GM21360 (cell line): ENCODE data around the gene ADK.
"Not testable (repeated sequence)": the region's sequence is repeated elsewhere in the genome, so short reads cannot be mapped to it uniquely, and the experiment has no call there.

Experiments
- ATAC-seq: cut with Tn5 transposase; IDR thresholded peaks from one replicate; pipeline ENCODE4 v1.9.1; 2021; ENCODE audit warnings: mild to moderate bottlenecking, moderate library complexity; ENCODE audit not compliant: unreplicated experiment

The ADK gene

GRCh38 chr10:74150990-74151878 is at the start of gene ADK:
TSS of gene ADK (plus strand) at chr10:74151221. CDS start at chr10:74151279, 58 bp downstream.
- ATAC-seq: peak; percentile 84

GRCh38 chr10:74103560-74104258 is 47.3 kb upstream of the ADK start:
- ATAC-seq: no peak

- no peak for ATAC-seq
These were observed 46.5 kb upstream of the ADK start for GRCh38 chr10:74104480-74104879.

- no peak for ATAC-seq
These were observed 46.0 kb upstream of the ADK start for GRCh38 chr10:74104996-74105395.

GRCh38 chr10:74107391-74107790 is 43.6 kb upstream of the ADK start:
- ATAC-seq: no peak

GRCh38 chr10:74109452-74109851 is 41.6 kb upstream of the ADK start:
- no peak for ATAC-seq

GRCh38 chr10:74110120-74110519 is 40.9 kb upstream of the ADK start:
- no peak for ATAC-seq

GRCh38 chr10:74111799-74112198 is 39.2 kb upstream of the ADK start:
- ATAC-seq: no peak

GRCh38 chr10:74113546-74113945 is 37.5 kb upstream of the ADK start:
- no peak for ATAC-seq

GRCh38 chr10:74114041-74114448 is 37.0 kb upstream of the ADK start:
- ATAC-seq: no peak

- no peak for ATAC-seq
These were observed 33.3 kb upstream of the ADK start for GRCh38 chr10:74117738-74118137.

- ATAC-seq: no peak
These were observed 32.2 kb upstream of the ADK start for GRCh38 chr10:74118804-74119203.

- ATAC-seq: no peak
These were observed 30.1 kb upstream of the ADK start for GRCh38 chr10:74120911-74121310.

GRCh38 chr10:74121368-74121767 is 29.7 kb upstream of the ADK start:
- no peak for ATAC-seq

GRCh38 chr10:74122060-74122459 is 29.0 kb upstream of the ADK start:
- ATAC-seq: no peak

- no peak for ATAC-seq
These were observed 27.9 kb upstream of the ADK start for GRCh38 chr10:74123081-74123480.

GRCh38 chr10:74133923-74134820 is 16.8 kb upstream of the ADK start:
- ATAC-seq: no peak

- no peak for ATAC-seq
These were observed 15.6 kb upstream of the ADK start for GRCh38 chr10:74135452-74135851.

GRCh38 chr10:74137992-74138391 is 13.0 kb upstream of the ADK start:
- no peak for ATAC-seq

- not testable (repeated sequence) for ATAC-seq
These were observed 12.4 kb upstream of the ADK start for GRCh38 chr10:74138596-74138995.

- no peak for ATAC-seq
These were observed 11.0 kb upstream of the ADK start for GRCh38 chr10:74139981-74140380.
